OCI-LY7 (cell line): Measurements from ENCODE around the gene RHOXF2B.

Source experiments
- CTCF ChIP-seq: fragments of 200-600 bp; sonication (generic); conservative IDR thresholded peaks from 2 replicates; pipeline ENCODE4 v1.5.1; 2014; ENCODE audit warnings: mild to moderate bottlenecking, antibody characterized with exemption, low read length, moderate library complexity, mixed read lengths
- EZH2phosphoT487 ChIP-seq: fragments of 200-600 bp; sonication (generic); IDR thresholded peaks from 2 replicates; pipeline ENCODE4 v1.6.1; 2018; ENCODE audit warnings: low read depth, borderline replicate concordance, mild to moderate bottlenecking, mixed run types, antibody characterized with exemption, low read length, moderate library complexity, mixed read lengths

GRCh38 chrX:120125444-120125843 lies 48.0 kb upstream of the RHOXF2B start:
- no peak for TF ChIP-seq CTCF
- no peak for TF ChIP-seq EZH2phosphoT487
